Smooth muscle cell (in vitro differentiated cells): ENCODE results near the gene CEACAM19. TPM values are rescaled to one million over a fixed set of nuclear protein-coding genes. Genes with fewer than 3 reads are reported as not detected.

ENCODE experiments used
- microRNA counts: library from miRNA; unstranded; fragments of <30 nt; microRNA quantifications from one replicate; lab custom pipeline; 2016
- microRNA-seq: library from miRNA; unstranded; fragments of <30 nt; microRNA quantifications from one replicate; pipeline ENCODE4, GENCODE V29; 2016; ENCODE audit warnings: borderline number of aligned reads
- polyA plus RNA-seq: library from polyadenylated mRNA; unstranded; fragments of >200 nt; fragmentation: Nextera tagmentation; extraction: Ambion mirVana; gene quantifications from 2 replicates; pipeline ENCODE4 v1.2.1, GENCODE V29; 2016
- small RNA-seq: library from RNA; depleted of rRNA; stranded (forward); fragments of <200 nt; gene quantifications from one replicate; pipeline ENCODE3, GENCODE V24; 2014
- total RNA-seq: library from RNA; depleted of rRNA; stranded (reverse); fragments of >200 nt; gene quantifications from 2 replicates; pipeline ENCODE4 v1.2.3, GENCODE V29; 2014

Gene CEACAM19
- total and polyA plus RNA-seq, 2 experiments from 2014 or later, result 0.81 to 0.88 TPM

MicroRNAs within 50 kb of the gene (microRNA counts, 767-probe panel; counts per million panel counts)
- microRNA hsa-miR-4531 (lab: Ali Mortazavi, UCI), result 183 counts per million

Small RNA genes lying within 50 kb of the gene (microRNA-seq; reads per million reads assigned to microRNA genes)
- gene MIR4531, result not detected

Small RNA genes lying within 50 kb of the gene (small RNA-seq; reads per million reads assigned to genes)
- not detected for gene RF00285

Other genes with a start within 250 kb of the CEACAM19 start
- gene ZNF229, start 223.0 kb upstream of the CEACAM19 start, total RNA-seq, result 8.2 and 12.3 TPM in 2 replicates
- gene ZNF229, start 223.0 kb upstream of the CEACAM19 start, polyA plus RNA-seq, result 4.5 and 4.7 TPM in 2 replicates
- 8.5 and 9.2 TPM in 2 replicates for gene ZNF180, start 171.0 kb upstream of the CEACAM19 start, total RNA-seq
- 2.6 and 3.9 TPM in 2 replicates for gene ZNF180, start 171.0 kb upstream of the CEACAM19 start, polyA plus RNA-seq
- not detected in 2 replicates for gene CEACAM20, start 141.8 kb upstream of the CEACAM19 start, total RNA-seq
- gene CEACAM20, start 141.8 kb upstream of the CEACAM19 start, polyA plus RNA-seq, result 0.08 TPM in 1 of 2 replicates, not detected in the other
- gene IGSF23, start 57.9 kb upstream of the CEACAM19 start, total RNA-seq, result not detected in 2 replicates
- not detected in 2 replicates for gene IGSF23, start 57.9 kb upstream of the CEACAM19 start, polyA plus RNA-seq
- 23.5 and 25.4 TPM in 2 replicates for gene PVR, start 27.6 kb upstream of the CEACAM19 start, total RNA-seq
- gene PVR, start 27.6 kb upstream of the CEACAM19 start, polyA plus RNA-seq, result 28.5 and 35.0 TPM in 2 replicates
- gene CEACAM16, start 27.7 kb downstream of the CEACAM19 start, total RNA-seq, result not detected in 2 replicates
- gene CEACAM16, start 27.7 kb downstream of the CEACAM19 start, polyA plus RNA-seq, result not detected in 2 replicates
- gene BCL3, start 77.2 kb downstream of the CEACAM19 start, total RNA-seq, result 8.1 and 12.2 TPM in 2 replicates
- gene BCL3, start 77.2 kb downstream of the CEACAM19 start, polyA plus RNA-seq, result 52.8 and 54.0 TPM in 2 replicates
- gene CBLC, start 106.4 kb downstream of the CEACAM19 start, total RNA-seq, result 0.40 and 0.90 TPM in 2 replicates
- 0.87 and 2.3 TPM in 2 replicates for gene CBLC, start 106.4 kb downstream of the CEACAM19 start, polyA plus RNA-seq
- gene BCAM, start 137.6 kb downstream of the CEACAM19 start, total RNA-seq, result 1.7 and 5.0 TPM in 2 replicates
- 1.5 and 6.4 TPM in 2 replicates for gene BCAM, start 137.6 kb downstream of the CEACAM19 start, polyA plus RNA-seq
- 91.5 and 94.6 TPM in 2 replicates for gene NECTIN2, start 174.8 kb downstream of the CEACAM19 start, total RNA-seq
- 160 and 164 TPM in 2 replicates for gene NECTIN2, start 174.8 kb downstream of the CEACAM19 start, polyA plus RNA-seq
- 38.7 and 96.0 TPM in 2 replicates for gene TOMM40, start 219.8 kb downstream of the CEACAM19 start, total RNA-seq
- 65.0 and 69.7 TPM in 2 replicates for gene TOMM40, start 219.8 kb downstream of the CEACAM19 start, polyA plus RNA-seq
- gene APOE, start 234.3 kb downstream of the CEACAM19 start, total RNA-seq, result 228 and 237 TPM in 2 replicates
- gene APOE, start 234.3 kb downstream of the CEACAM19 start, polyA plus RNA-seq, result 329 and 458 TPM in 2 replicates
- 8.0 and 28.4 TPM in 2 replicates for gene APOC1, start 243.1 kb downstream of the CEACAM19 start, total RNA-seq
- gene APOC1, start 243.1 kb downstream of the CEACAM19 start, polyA plus RNA-seq, result 28.6 and 31.5 TPM in 2 replicates